ENCODE results near the gene TXN2. TPM values are rescaled to one million over a fixed set of nuclear protein-coding genes. Genes with fewer than 3 reads are reported as not detected.
"Not testable (repeated sequence)": the region's sequence is repeated elsewhere in the genome, so short reads cannot be mapped to it uniquely, and the experiment has no call there.

TXN2 gene
- total RNA-seq, 2 donors from 2014 or later, result 26.7 to 31.4 TPM

DNA sequence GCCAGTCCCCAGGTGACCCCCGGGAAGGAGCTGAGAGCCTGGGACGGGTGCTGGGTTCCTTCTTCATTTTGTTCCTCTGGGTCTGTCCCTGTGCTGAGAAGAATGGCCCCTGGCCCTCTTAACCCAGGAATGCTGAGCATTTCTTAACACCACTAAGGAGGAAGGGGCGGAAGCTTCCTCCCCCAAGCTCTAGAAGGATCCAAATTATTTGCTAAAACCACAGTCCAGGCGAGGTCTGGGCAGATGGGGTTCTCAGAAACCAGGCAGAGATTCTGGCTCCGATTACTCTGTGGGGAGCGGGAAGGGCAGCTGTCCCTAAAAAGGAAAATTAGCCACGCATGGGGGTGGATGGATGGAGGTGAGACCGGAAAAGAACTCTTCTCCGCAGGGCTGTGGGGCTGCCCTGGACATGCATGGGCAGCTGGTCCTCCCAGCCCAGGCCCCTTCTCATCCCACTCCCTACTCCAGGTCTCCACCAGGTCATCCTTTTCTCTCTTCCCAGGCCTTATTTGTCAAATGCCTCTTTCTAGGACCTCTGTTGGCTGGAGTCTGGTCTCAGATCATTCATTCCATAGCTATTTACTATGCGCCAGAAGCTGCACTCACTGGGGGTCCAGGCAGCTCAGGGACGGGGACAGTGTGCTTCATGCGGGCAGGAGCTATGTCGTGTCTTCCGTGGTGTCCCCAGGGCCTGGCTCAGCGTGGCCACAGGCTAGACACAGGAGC is 48.7 kb downstream of the TXN2 start:
- no peak for DNase-seq (ENCODE audit: low spot score)
- no peaks in the 10 kb centered on the region for H3K27me3 ChIP-seq (replicated peaks; ENCODE audit: insufficient read depth)
- H3K27ac ChIP-seq, result no peak overlapping the region
- peaks cover 0 to 7% of the 10 kb centered on the region in 2 donors for H3K4me1 ChIP-seq (ENCODE audit: control insufficient read depth in 1 of 2, low read depth in 2 of 2)
- H3K9me3 ChIP-seq, result no peaks in the 10 kb centered on the region
- H3K36me3 ChIP-seq, result no peaks in the 10 kb centered on the region
- no peak overlapping the region for H3K4me3 ChIP-seq
- TF ChIP-seq, protein P1, sequence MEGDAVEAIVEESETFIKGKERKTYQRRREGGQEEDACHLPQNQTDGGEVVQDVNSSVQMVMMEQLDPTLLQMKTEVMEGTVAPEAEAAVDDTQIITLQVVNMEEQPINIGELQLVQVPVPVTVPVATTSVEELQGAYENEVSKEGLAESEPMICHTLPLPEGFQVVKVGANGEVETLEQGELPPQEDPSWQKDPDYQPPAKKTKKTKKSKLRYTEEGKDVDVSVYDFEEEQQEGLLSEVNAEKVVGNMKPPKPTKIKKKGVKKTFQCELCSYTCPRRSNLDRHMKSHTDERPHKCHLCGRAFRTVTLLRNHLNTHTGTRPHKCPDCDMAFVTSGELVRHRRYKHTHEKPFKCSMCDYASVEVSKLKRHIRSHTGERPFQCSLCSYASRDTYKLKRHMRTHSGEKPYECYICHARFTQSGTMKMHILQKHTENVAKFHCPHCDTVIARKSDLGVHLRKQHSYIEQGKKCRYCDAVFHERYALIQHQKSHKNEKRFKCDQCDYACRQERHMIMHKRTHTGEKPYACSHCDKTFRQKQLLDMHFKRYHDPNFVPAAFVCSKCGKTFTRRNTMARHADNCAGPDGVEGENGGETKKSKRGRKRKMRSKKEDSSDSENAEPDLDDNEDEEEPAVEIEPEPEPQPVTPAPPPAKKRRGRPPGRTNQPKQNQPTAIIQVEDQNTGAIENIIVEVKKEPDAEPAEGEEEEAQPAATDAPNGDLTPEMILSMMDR (IDR thresholded peaks at IDR 0.05), result no peak
- ATAC-seq (ENCODE audit: insufficient number of reproducible peaks, low FRiP score, low read depth), result no peak

DNA sequence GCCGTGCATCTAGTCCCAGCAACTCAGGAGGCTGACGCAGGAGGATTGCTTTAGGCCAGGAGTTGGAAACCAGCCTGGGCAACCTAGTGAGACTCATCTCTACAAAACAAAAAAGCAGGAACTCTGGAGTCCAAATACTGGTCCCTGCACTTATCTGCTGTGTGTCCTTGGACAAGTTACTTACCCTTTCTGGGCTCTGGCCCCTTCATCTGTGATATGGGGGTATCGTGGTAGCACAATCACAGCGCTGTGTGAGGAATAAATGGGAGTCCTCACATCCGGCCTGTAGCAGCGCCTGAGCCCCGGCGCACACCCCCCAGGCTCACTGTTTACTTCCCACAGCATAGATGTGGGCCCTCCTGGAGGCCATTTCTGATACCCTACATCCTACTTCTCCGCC is 49.5 kb downstream of the TXN2 start:
- Histone ChIP-seq H3K4me1 (ENCODE audit: control insufficient read depth in 1 of 2, low read depth in 2 of 2) (peaks cover 0 to 7% of the 10 kb centered on the region in 2 donors), H3K4me3 (no peak overlapping the region), H3K27me3 (replicated peaks; ENCODE audit: insufficient read depth) (no peaks in the 10 kb centered on the region), H3K9me3 (no peaks in the 10 kb centered on the region), H3K27ac (no peak overlapping the region), H3K36me3 (no peaks in the 10 kb centered on the region)
- ATAC-seq (ENCODE audit: insufficient number of reproducible peaks, low FRiP score, low read depth) (no peak), DNase-seq (ENCODE audit: low spot score) (no peak)
- TF ChIP-seq, protein P1 (IDR thresholded peaks at IDR 0.05), result no peak

DNA sequence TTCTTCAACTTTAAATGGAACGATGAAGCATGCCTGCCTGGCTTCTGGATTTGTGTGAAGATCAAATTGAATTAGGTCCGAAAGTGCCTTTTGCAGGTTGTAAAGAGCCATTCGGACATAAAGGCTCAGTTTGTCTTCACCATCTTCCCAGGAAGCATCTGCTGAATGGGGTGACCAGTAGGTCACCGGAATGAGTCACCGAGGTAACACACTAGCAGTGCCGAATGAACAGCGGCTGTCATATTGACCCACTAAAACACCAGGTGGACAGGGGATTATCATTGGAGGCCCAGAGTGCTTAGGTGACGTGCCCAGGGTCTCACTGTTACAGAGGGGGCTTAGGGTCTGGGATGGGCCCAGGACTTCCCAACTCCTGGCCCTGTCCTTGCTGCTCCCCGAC is 50.6 kb downstream of the TXN2 start:
- H3K27me3 ChIP-seq (replicated peaks; ENCODE audit: insufficient read depth), result no peaks in the 10 kb centered on the region
- H3K4me3 ChIP-seq, result no peak overlapping the region
- ATAC-seq (ENCODE audit: insufficient number of reproducible peaks, low FRiP score, low read depth) (no peak), DNase-seq (ENCODE audit: low spot score) (no peak)
- H3K4me1 ChIP-seq (ENCODE audit: control insufficient read depth in 1 of 2, low read depth in 2 of 2), result peaks cover 4 to 7% of the 10 kb centered on the region in 2 donors
- H3K9me3 ChIP-seq, result no peaks in the 10 kb centered on the region
- H3K36me3 ChIP-seq, result no peaks in the 10 kb centered on the region
- no peak overlapping the region for H3K27ac ChIP-seq
- TF ChIP-seq, protein P1 (IDR thresholded peaks at IDR 0.05), result no peak

DNA sequence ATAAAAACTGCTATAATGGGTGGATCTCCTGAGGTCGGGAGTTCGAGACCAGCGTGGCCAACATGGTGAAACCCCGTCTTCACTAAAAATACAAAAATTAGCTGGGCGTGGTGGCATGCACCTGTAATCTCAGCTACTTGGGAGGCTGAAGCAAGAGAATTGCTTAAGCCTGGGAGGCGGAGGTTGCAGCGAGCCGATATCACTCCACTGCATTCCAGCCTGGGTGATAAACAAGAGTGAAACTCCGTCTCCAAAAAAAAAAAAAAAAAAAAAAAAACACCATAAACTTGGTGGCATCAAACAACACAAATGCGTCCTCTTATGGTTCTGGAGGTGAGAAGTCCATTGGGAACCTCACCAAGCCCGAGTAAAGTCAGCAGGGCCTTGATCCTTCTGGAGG is 53.5 kb downstream of the TXN2 start:
- H3K27ac ChIP-seq; ATAC-seq (ENCODE audit: insufficient number of reproducible peaks, low FRiP score, low read depth); H3K27me3 ChIP-seq (replicated peaks; ENCODE audit: insufficient read depth); H3K36me3 ChIP-seq; H3K9me3 ChIP-seq; H3K4me1 ChIP-seq (ENCODE audit: control insufficient read depth in 1 of 2, low read depth in 2 of 2); DNase-seq (ENCODE audit: low spot score); H3K4me3 ChIP-seq: not testable (repeated sequence)

DNA sequence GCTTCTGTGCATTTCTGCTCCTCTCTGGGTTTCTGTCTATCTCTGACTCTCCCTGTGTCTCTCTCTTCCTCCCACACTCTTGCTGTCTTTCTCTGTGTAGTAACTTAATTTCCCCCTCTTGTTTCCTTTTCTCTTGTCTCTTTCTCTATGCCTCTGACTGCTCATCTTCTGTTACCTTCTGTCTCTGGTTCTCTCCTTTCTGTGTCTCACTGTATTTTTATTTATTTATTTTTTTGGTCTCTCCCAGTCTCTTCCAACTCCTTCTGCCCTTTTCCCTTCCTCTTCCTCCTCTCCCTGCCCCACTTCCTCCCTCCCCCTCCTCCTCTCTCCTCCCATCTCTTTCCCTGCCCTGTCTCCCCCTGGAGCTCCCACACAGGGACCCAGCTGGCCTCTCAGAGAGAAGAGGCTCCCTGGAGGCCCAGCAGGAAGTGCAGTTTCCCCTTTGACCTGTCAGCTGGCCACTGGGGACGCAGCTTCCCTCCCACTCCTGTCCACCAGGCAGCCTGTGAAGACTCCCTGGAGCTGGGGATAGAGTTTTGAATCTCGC is 55.4 kb downstream of the TXN2 start:
- no peak for ATAC-seq (ENCODE audit: insufficient number of reproducible peaks, low FRiP score, low read depth)
- Histone ChIP-seq H3K36me3 (no peaks in the 10 kb centered on the region), H3K9me3 (no peaks in the 10 kb centered on the region), H3K27me3 (replicated peaks; ENCODE audit: insufficient read depth) (no peaks in the 10 kb centered on the region), H3K27ac (no peak overlapping the region), H3K4me3 (no peak overlapping the region), H3K4me1 (ENCODE audit: control insufficient read depth in 1 of 2, low read depth in 2 of 2) (peaks cover 0 to 5% of the 10 kb centered on the region in 2 donors)
- DNase-seq (ENCODE audit: low spot score), result no peak
- TF ChIP-seq, protein P1 (IDR thresholded peaks at IDR 0.05), result no peak
